Naive B cell (primary cell): ENCODE results near the gene GCSH. TPM values are rescaled to one million over a fixed set of nuclear protein-coding genes. Genes with fewer than 3 reads are reported as not detected.
A peak's percentile ranks its signal among the peaks of the same experiment; 100 is the strongest.

Experiments used
- ATAC-seq, 2 donors: fragments of 150-1000 bp; cut with Tn5 transposase; 2 replicates each; pipeline ENCODE4 v1.10.0; 2021; ENCODE audit warnings: low read depth in 2 of 2, mild to moderate bottlenecking in 2 of 2, moderate library complexity in 2 of 2
- DNase-seq: peaks from one replicate; pipeline ENCODE4 v3.0.0; 2022
- H3K27ac Mint-ChIP-seq, 6 donors: one replicate each; pipeline ENCODE4 v1.8.0; 2020 to 2022; ENCODE audit warnings: mild to moderate bottlenecking in 6 of 6, mixed read lengths in 6 of 6, moderate library complexity in 5 of 6, inconsistent platforms in 2 of 6
- H3K27me3 Mint-ChIP-seq, 3 donors: one replicate each; pipeline ENCODE4 v1.8.0; 2021 to 2022; ENCODE audit warnings: mixed read lengths in 3 of 3, mild to moderate bottlenecking in 1 of 3
- H3K36me3 Mint-ChIP-seq, 2 donors: one replicate each; pipeline ENCODE4 v1.8.0; 2020 to 2022; ENCODE audit warnings: mixed read lengths in 2 of 2, inconsistent platforms in 1 of 2, mild to moderate bottlenecking in 1 of 2
- H3K4me1 Mint-ChIP-seq, 3 donors: one replicate each; pipeline ENCODE4 v1.8.0; 2020 to 2022; ENCODE audit warnings: mixed read lengths in 3 of 3, inconsistent platforms in 1 of 3, mild to moderate bottlenecking in 1 of 3, moderate library complexity in 1 of 3
- H3K4me3 Mint-ChIP-seq, 8 donors: one replicate each; pipeline ENCODE4 v1.8.0; 2020 to 2022; ENCODE audit warnings: mild to moderate bottlenecking in 8 of 8, mixed read lengths in 8 of 8, moderate library complexity in 8 of 8, inconsistent platforms in 2 of 8
- H3K9me3 Mint-ChIP-seq, 7 donors: one replicate each; pipeline ENCODE4 v1.8.0; 2020 to 2022; ENCODE audit warnings: mixed read lengths in 7 of 7, mild to moderate bottlenecking in 5 of 7, inconsistent platforms in 2 of 7, moderate library complexity in 1 of 7
- polyA plus RNA-seq, 6 donors: library from polyadenylated mRNA; unstranded; fragments of 300-500 nt; fragmentation: Illumina TruSeq; gene quantifications; one replicate each; pipeline ENCODE4 v1.2.3, GENCODE V29; 2021; ENCODE audit warnings: low read depth in 6 of 6

Gene GCSH
- polyA plus RNA-seq, 6 donors from 2014 or later: 3.7 to 12.7 (median 6.2) TPM

DNA sequence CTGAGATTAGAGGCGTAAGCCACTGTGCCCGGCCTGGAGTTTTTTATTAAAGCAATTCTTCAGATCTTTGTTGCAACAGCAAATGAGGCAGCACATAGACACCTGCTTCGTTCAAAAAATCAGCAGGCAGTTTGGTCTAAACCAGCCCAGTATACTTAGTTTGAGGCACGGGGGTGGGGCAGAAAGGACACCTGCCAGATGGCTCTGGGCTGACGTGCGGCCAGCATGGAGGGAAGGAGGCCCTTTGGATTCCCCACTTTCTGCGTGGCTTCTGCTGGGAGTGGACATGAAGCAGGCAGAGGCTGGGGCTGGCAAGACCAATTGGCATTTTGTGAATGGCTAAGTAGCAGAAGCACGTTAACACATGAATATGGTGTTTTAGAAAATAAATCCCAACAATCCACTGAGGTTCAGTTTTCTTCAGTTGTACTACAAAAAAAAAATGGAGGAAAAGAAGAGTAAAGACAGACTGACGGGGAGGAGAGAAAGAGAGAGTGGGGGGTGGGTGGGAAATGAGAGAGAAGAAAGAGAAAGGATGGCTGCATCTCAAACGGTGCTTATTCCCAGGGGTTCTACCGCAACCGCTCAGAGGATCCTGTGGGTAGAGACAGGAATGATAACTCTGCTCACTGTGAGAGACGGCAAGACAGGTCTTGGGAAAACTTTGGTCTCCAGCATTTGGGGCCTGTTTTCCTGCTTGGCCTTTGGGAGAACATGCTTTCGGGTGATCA is 35.5 kb downstream of the GCSH start:
- no peaks in the 10 kb centered on the region for H3K9me3 Mint-ChIP-seq
- no peak for DNase-seq
- ATAC-seq: no peak
- peak overlapping the region in 1 of 6 donors; percentile 15 for H3K27ac Mint-ChIP-seq
- H3K4me3 Mint-ChIP-seq: no peak overlapping the region
- no peaks in the 10 kb centered on the region for H3K27me3 Mint-ChIP-seq
- no peaks in the 10 kb centered on the region for H3K4me1 Mint-ChIP-seq
- H3K36me3 Mint-ChIP-seq: no peaks in the 10 kb centered on the region

DNA sequence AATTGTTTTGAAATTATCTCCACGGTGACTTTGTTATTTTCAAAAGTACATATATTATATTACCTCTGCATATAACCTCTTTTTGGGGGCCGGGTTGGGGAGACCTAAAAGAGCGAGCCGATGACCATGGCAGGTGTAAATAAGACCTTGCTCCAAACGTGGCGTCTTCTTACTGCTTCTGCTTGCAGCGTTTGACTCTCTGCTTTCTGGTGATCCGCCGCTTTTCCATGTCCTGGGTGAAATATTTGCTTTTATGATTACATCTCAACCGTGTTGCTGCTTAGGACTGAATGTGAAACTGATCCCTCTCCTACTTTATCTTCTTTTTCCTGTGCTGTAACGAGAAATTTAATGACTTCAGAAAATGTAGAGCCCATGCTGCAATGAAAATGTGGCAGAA is 42.4 kb downstream of the GCSH start:
- Mint-ChIP-seq H3K36me3 (peaks cover 10% of the 10 kb centered on the region in 2 donors), H3K4me3 (no peak overlapping the region), H3K27me3 (no peaks in the 10 kb centered on the region), H3K9me3 (peaks cover 3 to 24% (median 17%) of the 10 kb centered on the region in 7 donors), H3K27ac (no peak overlapping the region), H3K4me1 (peaks cover 0 to 7% (median 4%) of the 10 kb centered on the region in 3 donors)
- DNase-seq: no peak
- no peak for ATAC-seq

DNA sequence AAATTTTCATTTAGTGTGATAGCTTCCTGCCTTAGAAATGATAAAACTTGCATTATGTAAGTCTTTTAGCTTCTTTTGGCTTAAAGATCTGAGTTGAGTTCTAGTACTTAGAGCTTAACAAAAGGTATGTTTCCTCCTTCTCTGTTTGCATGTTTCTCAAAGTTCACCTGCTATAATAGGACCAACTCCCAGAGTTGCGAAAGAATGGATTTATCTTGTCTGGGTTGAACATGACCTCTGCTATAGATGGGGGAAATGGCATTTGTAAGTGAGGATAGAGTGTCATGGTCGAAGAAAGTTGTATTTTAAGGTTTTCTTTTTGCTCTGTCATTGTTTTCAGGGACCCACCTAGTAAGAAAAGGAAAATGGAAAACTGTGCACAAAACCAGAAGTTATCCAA is 53.4 kb downstream of the GCSH start:
- peaks cover 12 to 15% (median 14%) of the 10 kb centered on the region in 3 donors for H3K4me1 Mint-ChIP-seq

DNA sequence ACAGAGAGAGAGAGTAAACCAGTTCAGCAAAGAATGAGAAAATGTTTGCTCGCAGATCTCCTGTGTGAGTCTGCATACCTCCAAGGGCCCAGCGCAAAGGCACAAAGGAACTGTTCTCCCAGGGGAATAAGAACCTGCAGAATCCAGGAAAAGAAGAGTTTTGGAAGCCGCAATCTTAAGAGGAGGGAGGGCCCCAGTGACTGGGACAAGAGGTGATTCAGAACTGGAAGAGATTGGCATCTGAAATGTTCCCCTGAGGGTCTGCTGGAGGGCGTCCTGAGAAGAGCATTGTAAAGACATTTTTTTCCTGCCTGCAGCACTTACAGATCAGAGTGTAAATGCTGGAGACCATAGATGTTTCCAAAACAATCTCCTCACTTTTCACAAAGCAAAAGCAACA is 54.5 kb downstream of the GCSH start:
- Mint-ChIP-seq H3K4me3 (no peak overlapping the region), H3K4me1 (peaks cover 22 to 27% (median 24%) of the 10 kb centered on the region in 3 donors), H3K36me3 (peaks cover 7 to 16% of the 10 kb centered on the region in 2 donors), H3K27ac (peak overlapping the region in 1 of 6 donors; percentile 25), H3K9me3 (no peaks in the 10 kb centered on the region), H3K27me3 (no peaks in the 10 kb centered on the region)
- DNase-seq (no peak), ATAC-seq (no peak)

More for the DNA sequence above, 53.4 kb downstream of the GCSH start:
- peaks cover 7 to 16% of the 10 kb centered on the region in 2 donors for H3K36me3 Mint-ChIP-seq
- no peaks in the 10 kb centered on the region for H3K27me3 Mint-ChIP-seq
- ATAC-seq: no peak
- H3K4me3 Mint-ChIP-seq: no peak overlapping the region
- H3K27ac Mint-ChIP-seq: no peak overlapping the region
- DNase-seq: no peak
- H3K9me3 Mint-ChIP-seq: no peaks in the 10 kb centered on the region

DNA sequence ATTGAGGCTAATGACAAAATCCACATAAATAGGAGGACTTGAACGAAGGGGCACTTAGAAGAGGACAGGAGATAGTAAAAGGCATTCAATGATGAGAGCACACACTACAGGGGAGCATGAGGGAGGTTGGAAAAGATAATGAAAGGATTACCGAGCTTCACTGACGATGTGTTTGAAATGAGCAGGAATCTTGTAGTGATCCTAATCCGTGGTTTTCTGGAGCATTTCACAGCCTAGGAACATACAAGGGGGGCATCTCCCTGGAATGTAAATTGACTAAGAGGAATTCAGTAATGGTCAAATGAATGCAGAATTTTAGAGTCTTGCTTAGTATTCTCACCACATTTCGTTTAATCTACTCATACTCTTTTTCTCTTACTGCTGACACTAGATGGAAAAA is 55.4 kb downstream of the GCSH start:
- peak overlapping the region in 1 of 6 donors; percentile 18 for H3K27ac Mint-ChIP-seq
- no peak for ATAC-seq
- H3K9me3 Mint-ChIP-seq: no peaks in the 10 kb centered on the region
- no peak for DNase-seq
- peaks cover 7 to 16% of the 10 kb centered on the region in 2 donors for H3K36me3 Mint-ChIP-seq
- H3K4me1 Mint-ChIP-seq: peaks cover 24 to 30% (median 28%) of the 10 kb centered on the region in 3 donors
- no peaks in the 10 kb centered on the region for H3K27me3 Mint-ChIP-seq
- no peak overlapping the region for H3K4me3 Mint-ChIP-seq

DNA sequence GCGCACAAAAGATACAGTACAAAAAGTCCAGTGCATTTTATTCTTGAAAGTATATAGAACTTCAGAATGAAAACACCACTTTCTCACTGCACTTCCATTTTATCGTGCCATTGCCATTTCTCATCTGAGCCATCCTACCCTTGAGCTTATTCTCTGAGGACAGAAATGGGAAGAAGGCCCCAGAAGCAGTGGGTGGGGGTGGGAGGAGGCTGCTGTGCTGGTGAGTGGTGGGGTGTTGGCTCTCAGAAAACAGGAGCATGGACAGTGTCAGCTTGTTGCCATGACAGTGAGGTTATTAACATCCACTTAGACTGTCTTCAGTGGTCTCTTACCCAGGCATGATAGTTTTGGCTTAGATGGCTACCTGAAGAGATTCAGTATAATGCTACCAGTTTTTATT is 56.1 kb downstream of the GCSH start:
- Mint-ChIP-seq H3K9me3 (no peaks in the 10 kb centered on the region), H3K27ac (peak overlapping the region in 4 of 6 donors; percentile 21 to 88 (median 58)), H3K36me3 (peaks cover 7 to 16% of the 10 kb centered on the region in 2 donors), H3K4me1 (peaks cover 24 to 33% (median 28%) of the 10 kb centered on the region in 3 donors), H3K4me3 (peak overlapping the region in 1 of 8 donors; percentile 72), H3K27me3 (no peaks in the 10 kb centered on the region)
- ATAC-seq (no peak), DNase-seq (no peak)

DNA sequence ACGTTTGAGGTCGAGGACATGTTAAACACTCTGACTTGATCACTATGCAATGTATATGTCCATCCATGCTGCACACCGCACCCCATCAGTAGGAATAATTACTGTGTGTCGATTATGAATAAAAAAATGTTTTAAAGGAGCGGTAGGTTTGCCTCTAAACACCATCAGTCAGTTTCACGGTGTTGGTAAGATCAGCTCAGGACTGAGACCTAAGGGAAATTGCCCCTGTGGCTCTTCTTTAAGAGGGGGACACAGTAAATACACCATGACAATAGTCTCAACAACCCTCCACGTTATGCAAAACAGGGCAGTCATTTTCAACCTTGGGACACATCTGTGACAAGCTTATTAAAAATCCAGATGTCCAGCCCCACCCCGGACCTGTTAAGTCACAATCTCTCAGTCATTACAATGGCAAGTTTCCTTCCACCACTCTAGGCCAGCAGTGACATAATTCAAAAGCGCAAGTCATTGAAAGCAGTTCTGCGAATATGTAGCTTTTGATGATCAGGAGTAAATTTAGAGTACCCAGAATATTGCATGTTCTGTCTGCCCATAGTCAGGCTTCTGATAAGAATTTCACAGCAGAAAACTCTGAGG is 59.3 kb downstream of the GCSH start:
- ATAC-seq (no peak), DNase-seq (no peak)
- peaks cover 24 to 33% (median 28%) of the 10 kb centered on the region in 3 donors for H3K4me1 Mint-ChIP-seq
- H3K4me3 Mint-ChIP-seq: peak overlapping the region; percentile 74 to 93 (median 86)
- H3K27me3 Mint-ChIP-seq: no peaks in the 10 kb centered on the region
- peaks cover 0 to 6% of the 10 kb centered on the region in 2 donors for H3K36me3 Mint-ChIP-seq
- peak overlapping the region in 3 of 6 donors; percentile 14 to 86 (median 82) for H3K27ac Mint-ChIP-seq
- no peaks in the 10 kb centered on the region for H3K9me3 Mint-ChIP-seq

DNA sequence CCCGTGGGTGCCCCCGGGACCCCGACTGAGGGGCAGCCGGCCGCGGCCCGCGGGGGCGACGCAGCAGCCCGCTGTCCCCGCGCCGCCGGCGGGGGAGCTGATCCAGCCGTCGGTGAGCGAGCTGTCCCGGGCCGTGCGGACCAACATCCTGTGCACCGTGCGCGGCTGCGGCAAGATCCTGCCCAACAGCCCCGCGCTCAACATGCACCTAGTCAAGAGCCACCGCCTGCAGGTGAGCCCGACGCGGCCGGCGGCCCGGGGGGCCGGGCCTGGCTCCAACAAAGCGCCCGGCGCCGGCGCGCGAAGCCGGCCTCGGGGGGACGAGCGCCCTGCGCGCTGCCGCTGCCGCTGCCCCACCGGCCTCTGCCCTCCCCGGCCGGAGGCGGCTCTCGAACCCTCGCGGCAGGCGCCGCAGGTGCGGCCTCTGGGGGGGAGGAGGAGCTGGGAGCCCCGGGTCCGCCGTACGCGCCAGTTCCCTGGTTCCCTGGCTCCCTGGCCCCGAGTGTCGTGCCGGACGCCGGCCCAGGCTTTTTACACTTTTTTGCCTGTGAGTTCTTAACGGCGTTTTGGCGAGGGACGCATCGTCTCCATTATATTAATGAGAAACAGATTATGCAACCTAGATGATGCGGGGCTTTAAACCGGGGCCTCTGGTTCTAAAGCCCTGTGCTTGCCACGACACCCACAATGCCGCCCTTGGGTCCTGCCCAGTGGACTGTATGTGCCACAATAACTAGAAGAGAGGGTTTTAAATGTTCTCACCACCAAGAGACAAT is 60.0 kb downstream of the GCSH start:
- ATAC-seq: peak; percentile 60 to 66
- H3K27me3 Mint-ChIP-seq: no peaks in the 10 kb centered on the region
- DNase-seq: no peak
- H3K36me3 Mint-ChIP-seq: no peaks in the 10 kb centered on the region
- peaks cover 24 to 33% (median 28%) of the 10 kb centered on the region in 3 donors for H3K4me1 Mint-ChIP-seq
- H3K9me3 Mint-ChIP-seq: no peaks in the 10 kb centered on the region
- H3K27ac Mint-ChIP-seq: peak overlapping the region in 3 of 6 donors; percentile 14 to 86 (median 82)
- peak overlapping the region; percentile 74 to 93 (median 86) for H3K4me3 Mint-ChIP-seq

DNA sequence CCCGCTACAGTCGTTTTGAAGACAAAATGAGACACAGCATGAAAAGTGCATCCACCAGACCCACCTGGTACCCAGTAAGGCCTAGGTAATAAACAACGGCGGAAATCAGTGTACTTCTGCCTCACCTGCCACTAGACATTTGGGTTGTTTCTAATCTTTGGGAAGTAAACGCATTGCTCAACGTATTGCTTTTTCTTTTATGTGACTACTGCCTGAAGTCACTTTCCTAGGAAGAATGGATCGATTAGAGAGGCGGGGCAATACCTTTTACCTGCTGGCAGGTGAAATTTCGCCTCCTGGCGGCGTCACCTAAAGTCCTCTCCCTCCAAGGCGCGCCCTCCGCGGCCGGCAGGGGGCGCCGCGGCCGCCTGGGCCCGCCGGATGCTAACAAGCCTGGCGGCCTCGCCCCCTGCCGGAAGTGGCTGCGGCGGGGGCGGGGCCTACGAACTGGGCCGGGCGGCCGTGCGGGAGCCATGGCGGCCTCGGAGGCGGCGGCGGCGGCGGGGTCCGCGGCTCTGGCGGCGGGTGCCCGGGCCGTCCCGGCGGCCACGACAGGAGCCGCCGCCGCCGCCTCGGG is 60.7 kb downstream of the GCSH start, which contains the start of gene ATMIN:
Gene ATMIN, plus strand, starts transcription at position 445 of the 577 bp plus-strand sequence. Its CDS starts 29 bp downstream, at position 474.
- Mint-ChIP-seq H3K9me3 (no peaks in the 10 kb centered on the region), H3K36me3 (no peaks in the 10 kb centered on the region), H3K4me3 (peak within 1 kb of the TSS; percentile 74 to 93 (median 86)), H3K4me1 (peaks cover 21 to 33% (median 27%) of the 10 kb centered on the region in 3 donors), H3K27me3 (no peaks in the 10 kb centered on the region), H3K27ac (peak within 1 kb of the TSS in 4 of 6 donors; percentile 14 to 86 (median 70))
- DNase-seq (peak; percentile 89), ATAC-seq (peak; percentile 92 to 93)

Other genes starting within 250 kb of the GCSH start
- gene CMC2, start 89.5 kb downstream of the GCSH start, polyA plus RNA-seq: 100 to 1,000 TPM in 2 of 6 donors, 10 to 100 TPM in 4; 71.2 to 106 (median 83.2) TPM
- gene CENPN, start 89.2 kb downstream of the GCSH start, polyA plus RNA-seq: 10 to 100 TPM in 1 of 6 donors, 1 to 10 TPM in 5; 4.2 to 11.8 (median 8.6) TPM
- gene ATMIN, start 60.6 kb downstream of the GCSH start, polyA plus RNA-seq: 10 to 100 TPM; 22.9 to 49.0 (median 30.8) TPM
- gene C16orf46, start 19.2 kb downstream of the GCSH start, polyA plus RNA-seq: under 1 TPM; 0.25 to 0.52 (median 0.46) TPM
- gene BCO1, start 142.3 kb upstream of the GCSH start, polyA plus RNA-seq: not detected
- 1 to 10 TPM in 5 of 6 donors, under 1 TPM in 1; 0.49 to 2.5 (median 1.6) TPM for gene GAN, start 218.6 kb upstream of the GCSH start, polyA plus RNA-seq